ENCODE measurements around the gene SLC7A6OS.

Gene SLC7A6OS

DNA sequence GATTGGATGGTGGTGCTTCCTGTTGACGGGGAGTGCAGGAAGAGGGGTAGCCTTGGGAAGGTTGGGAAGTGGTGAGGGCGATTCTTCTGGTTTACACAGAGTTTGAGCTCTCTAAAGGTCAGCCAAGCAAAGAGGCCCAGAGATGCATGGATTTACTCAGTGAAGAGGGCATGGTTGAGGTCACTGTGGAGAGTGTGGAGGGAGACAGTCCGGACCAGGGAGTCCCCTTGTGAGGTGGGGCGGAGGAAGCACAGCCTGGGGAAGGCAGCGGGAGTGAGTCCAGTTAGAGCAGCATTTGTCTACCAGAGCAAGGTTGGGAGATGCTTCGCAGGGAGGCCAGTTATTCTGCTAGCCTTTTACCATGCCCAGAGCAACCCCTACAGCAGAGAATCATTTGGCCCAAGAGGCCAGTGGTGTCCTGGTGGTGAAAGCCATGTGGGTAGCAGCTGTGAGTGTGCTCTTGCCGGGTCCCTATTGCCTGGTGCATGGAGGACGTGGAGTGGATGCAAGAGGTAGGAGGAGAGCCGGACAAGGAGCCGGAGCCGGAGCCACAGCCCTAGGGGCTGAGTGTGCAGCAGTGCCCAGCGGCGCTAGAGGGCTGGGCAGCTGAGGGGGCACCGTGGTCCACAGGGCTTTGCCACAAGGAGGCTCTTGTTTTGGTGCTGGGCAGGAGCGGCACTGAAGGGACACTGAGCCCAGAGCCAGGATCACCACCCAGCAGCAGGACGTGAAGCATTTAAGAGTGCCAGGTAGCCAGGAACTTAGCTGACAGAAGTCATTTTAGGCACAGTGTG, 27.8 kb upstream of the SLC7A6OS start:
- TF ChIP-seq POLR2A (IDR thresholded peaks at IDR 0.05; ENCODE audit: extremely low read depth, insufficient read length), result no peak
- no peak for TF ChIP-seq MYC (IDR thresholded peaks at IDR 0.05; ENCODE audit: low read depth, low read length)
- TF ChIP-seq CTCF (IDR thresholded peaks at IDR 0.05; ENCODE audit: low read depth, low read length), result no peak
- no peak for TF ChIP-seq MAX (IDR thresholded peaks at IDR 0.05; ENCODE audit: low read depth, low read length)
- no peak for DNase-seq (ENCODE audit: low read depth)
- H3K4me3 ChIP-seq (ENCODE audit: low read depth, low read length), result no peak overlapping the region

GRCh38 chr16:68335175-68335574, 24.4 kb upstream of the SLC7A6OS start:
- DNase-seq (ENCODE audit: low read depth), result no peak
- H3K4me3 ChIP-seq (ENCODE audit: low read depth, low read length), result no peak overlapping the region
- TF ChIP-seq MAX (IDR thresholded peaks at IDR 0.05; ENCODE audit: low read depth, low read length), result no peak
- no peak for TF ChIP-seq CTCF (IDR thresholded peaks at IDR 0.05; ENCODE audit: low read depth, low read length)

DNA sequence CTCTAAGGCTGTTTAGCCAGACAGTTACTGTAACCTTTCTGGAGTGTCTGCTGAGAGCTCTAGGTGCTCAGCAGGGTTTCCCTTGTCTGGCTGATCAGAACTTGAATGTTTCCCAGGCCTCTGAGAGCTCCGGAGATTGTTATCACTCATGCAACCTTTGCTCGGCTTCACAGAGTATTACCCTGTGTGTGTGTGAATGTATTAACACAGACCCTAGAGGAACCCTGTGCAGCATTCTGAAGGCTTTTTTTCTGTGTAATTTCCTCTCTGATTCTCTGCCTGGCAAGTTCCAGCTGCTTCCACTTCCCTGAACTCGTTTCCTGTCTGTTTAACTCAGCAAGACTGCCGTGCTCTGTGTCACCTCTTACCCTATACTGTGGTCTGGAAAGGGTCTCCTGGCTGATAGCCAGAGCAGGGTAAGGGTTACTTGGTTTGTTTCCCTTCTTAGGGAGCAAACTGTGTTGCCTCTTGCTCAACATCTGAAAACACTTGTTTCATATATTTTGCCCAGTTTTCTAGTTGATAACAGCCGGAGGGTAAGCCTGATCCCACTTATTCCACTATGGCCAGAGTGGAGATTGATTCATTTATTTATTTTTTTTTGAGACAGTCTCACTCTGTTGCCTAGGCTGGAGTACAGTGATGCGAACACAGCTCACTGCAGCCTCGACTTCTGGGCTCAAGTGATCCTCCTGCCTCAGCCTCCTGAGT, 21.8 kb upstream of the SLC7A6OS start:
- no peak overlapping the region for H3K4me3 ChIP-seq (ENCODE audit: low read depth, low read length)
- TF ChIP-seq POLR2A (IDR thresholded peaks at IDR 0.05; ENCODE audit: extremely low read depth, insufficient read length) (no peak), MAX (IDR thresholded peaks at IDR 0.05; ENCODE audit: low read depth, low read length) (no peak), CTCF (IDR thresholded peaks at IDR 0.05; ENCODE audit: low read depth, low read length) (no peak)
- DNase-seq (ENCODE audit: low read depth), result peak; percentile 77

DNA sequence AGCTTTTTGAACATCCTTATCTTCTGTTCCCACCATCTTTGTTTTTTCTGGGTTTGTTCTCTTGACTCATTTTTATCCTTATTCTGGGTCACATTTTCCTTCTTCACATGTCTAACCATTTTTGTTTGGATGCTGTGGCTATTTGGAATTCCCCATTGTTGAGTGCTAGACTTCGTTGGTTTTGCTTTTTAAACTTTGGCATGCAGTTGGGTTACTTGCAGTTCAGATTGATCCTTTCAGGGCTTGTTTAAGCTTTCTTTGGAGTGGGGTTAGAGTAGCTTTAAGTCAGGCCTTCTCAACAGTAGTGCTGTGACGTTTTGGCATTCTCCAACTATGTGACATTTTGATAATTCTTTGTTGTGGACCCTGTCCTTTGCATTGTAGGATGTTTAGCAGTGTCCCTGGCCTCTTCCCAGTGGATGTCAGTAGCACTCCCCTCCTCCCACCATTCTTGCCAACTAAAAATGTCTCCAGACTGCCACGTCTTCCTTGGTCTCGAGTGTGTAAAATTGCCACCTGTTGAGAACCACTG, 21.2 kb upstream of the SLC7A6OS start:
- H3K4me3 ChIP-seq (ENCODE audit: low read depth, low read length), result no peak overlapping the region
- TF ChIP-seq CTCF (IDR thresholded peaks at IDR 0.05; ENCODE audit: low read depth, low read length) (no peak), MYC (IDR thresholded peaks at IDR 0.05; ENCODE audit: low read depth, low read length) (no peak), POLR2A (IDR thresholded peaks at IDR 0.05; ENCODE audit: extremely low read depth, insufficient read length) (no peak), MAX (IDR thresholded peaks at IDR 0.05; ENCODE audit: low read depth, low read length) (no peak)
- no peak for DNase-seq (ENCODE audit: low read depth)

DNA sequence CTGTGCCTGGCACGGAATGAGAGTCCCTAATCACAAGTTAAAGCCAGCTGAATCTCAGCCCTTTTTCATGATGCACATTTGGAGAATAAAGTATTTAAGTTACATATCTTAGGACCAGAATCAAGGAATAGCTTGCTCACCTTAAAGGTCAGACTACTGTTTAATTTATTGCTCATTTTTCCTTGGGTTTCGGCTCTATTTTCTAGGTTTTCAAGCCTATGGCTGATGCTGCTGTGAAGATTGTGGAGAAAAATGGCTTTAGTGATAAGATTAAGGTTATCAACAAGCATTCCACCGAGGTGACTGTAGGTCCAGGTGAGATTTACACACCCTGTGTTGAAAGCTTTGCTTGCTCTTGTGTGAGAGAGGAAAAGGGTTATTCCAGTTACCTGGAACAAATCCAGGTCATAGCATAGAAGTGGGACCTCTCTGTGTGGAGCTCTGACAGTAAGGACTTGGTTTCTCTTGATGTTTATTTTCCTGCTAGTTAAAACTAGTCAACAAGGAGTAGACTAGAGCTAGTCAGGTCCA, 18.2 kb upstream of the SLC7A6OS start:
- H3K4me3 ChIP-seq (ENCODE audit: low read depth, low read length), result no peak overlapping the region
- no peak for DNase-seq (ENCODE audit: low read depth)
- TF ChIP-seq MAX (IDR thresholded peaks at IDR 0.05; ENCODE audit: low read depth, low read length), result no peak
- TF ChIP-seq CTCF (IDR thresholded peaks at IDR 0.05; ENCODE audit: low read depth, low read length), result no peak
- TF ChIP-seq MYC (IDR thresholded peaks at IDR 0.05; ENCODE audit: low read depth, low read length), result no peak
- TF ChIP-seq POLR2A (IDR thresholded peaks at IDR 0.05; ENCODE audit: extremely low read depth, insufficient read length), result no peak
